Measurements from ENCODE around the gene RPS19. TPM values are rescaled to one million over a fixed set of nuclear protein-coding genes. Genes with fewer than 3 reads are reported as not detected.

RPS19 gene
- total and polyA plus RNA-seq, 2 donors = 377 to 1,600 TPM

Small RNA genes within 50 kb of the gene (small RNA-seq; reads per million reads assigned to genes)
- not detected for gene MIR6797

Other genes starting within 250 kb of the RPS19 start
- gene CEACAM4, start 233.2 kb upstream of the RPS19 start, total RNA-seq = not detected
- gene CEACAM4, start 233.2 kb upstream of the RPS19 start, polyA plus RNA-seq = 1.6 TPM
- gene CEACAM7, start 172.0 kb upstream of the RPS19 start, total RNA-seq = not detected
- not detected for gene CEACAM7, start 172.0 kb upstream of the RPS19 start, polyA plus RNA-seq
- gene CEACAM5, start 151.6 kb upstream of the RPS19 start, total RNA-seq = not detected
- not detected for gene CEACAM5, start 151.6 kb upstream of the RPS19 start, polyA plus RNA-seq
- gene CEACAM6, start 104.7 kb upstream of the RPS19 start, total RNA-seq = 2.2 TPM
- not detected for gene CEACAM6, start 104.7 kb upstream of the RPS19 start, polyA plus RNA-seq
- not detected for gene CEACAM3, start 63.7 kb upstream of the RPS19 start, total RNA-seq
- not detected for gene CEACAM3, start 63.7 kb upstream of the RPS19 start, polyA plus RNA-seq
- not detected for gene LYPD4, start 15.6 kb upstream of the RPS19 start, total RNA-seq
- gene LYPD4, start 15.6 kb upstream of the RPS19 start, polyA plus RNA-seq = not detected
- gene DMRTC2, start 15.2 kb upstream of the RPS19 start, total RNA-seq = not detected
- gene DMRTC2, start 15.2 kb upstream of the RPS19 start, polyA plus RNA-seq = not detected
- gene CD79A, start 17.0 kb downstream of the RPS19 start, total RNA-seq = 0.37 TPM
- 0.80 TPM for gene CD79A, start 17.0 kb downstream of the RPS19 start, polyA plus RNA-seq
- gene ARHGEF1, start 22.9 kb downstream of the RPS19 start, total RNA-seq = 20.1 TPM
- gene ARHGEF1, start 22.9 kb downstream of the RPS19 start, polyA plus RNA-seq = 59.2 TPM
- not detected for gene ERFL, start 68.2 kb downstream of the RPS19 start, total RNA-seq
- 0.19 TPM for gene ERFL, start 68.2 kb downstream of the RPS19 start, polyA plus RNA-seq
- gene RABAC1, start 99.1 kb downstream of the RPS19 start, total RNA-seq = 89.0 TPM
- 339 TPM for gene RABAC1, start 99.1 kb downstream of the RPS19 start, polyA plus RNA-seq
- 0.37 TPM for gene ATP1A3, start 134.0 kb downstream of the RPS19 start, total RNA-seq
- gene ATP1A3, start 134.0 kb downstream of the RPS19 start, polyA plus RNA-seq = 0.77 TPM
- gene GRIK5, start 210.0 kb downstream of the RPS19 start, total RNA-seq = 2.5 TPM
- gene GRIK5, start 210.0 kb downstream of the RPS19 start, polyA plus RNA-seq = 8.6 TPM
- gene ZNF574, start 215.9 kb downstream of the RPS19 start, total RNA-seq = 7.6 TPM
- gene ZNF574, start 215.9 kb downstream of the RPS19 start, polyA plus RNA-seq = 18.8 TPM